Upper lobe of left lung (tissue), 6 donors: Measurements from ENCODE around the gene CSF3. TPM values are rescaled to one million over a fixed set of nuclear protein-coding genes. Genes with fewer than 3 reads are reported as not detected.

Experiments
- ATAC-seq, 2 donors: fragments of 200-7000 bp; cut with Tn5 transposase; one replicate each; pipeline ENCODE4 v1.9.1; 2022; ENCODE audit warnings: mild to moderate bottlenecking in 2 of 2, moderate library complexity in 2 of 2; ENCODE audit not compliant: low FRiP score in 2 of 2
- DNase-seq, 2 donors: peaks; one replicate each; pipeline ENCODE4 v3.0.0-alpha.2; 2019 to 2020
- H3K27ac ChIP-seq, 4 donors: fragments of 200-600 bp; sonication (generic); one replicate each; pipeline ENCODE4 v1.5.1; 2016 to 2019
- H3K27me3 ChIP-seq, 4 donors: fragments of 200-600 bp; sonication (generic); one replicate each; pipeline ENCODE4 v1.5.1; 2017 to 2019
- H3K36me3 ChIP-seq, 4 donors: fragments of 200-600 bp; sonication (generic); one replicate each; pipeline ENCODE4 v1.5.1; 2016 to 2019
- H3K4me1 ChIP-seq, 4 donors: fragments of 200-600 bp; sonication (generic); one replicate each; pipeline ENCODE4 v1.5.1; 2018 to 2019
- H3K4me3 ChIP-seq, 4 donors: fragments of 200-600 bp; sonication (generic); one replicate each; pipeline ENCODE4 v1.5.1; 2017 to 2019; ENCODE audit warnings: mild to moderate bottlenecking in 2 of 4, moderate library complexity in 1 of 4
- H3K9me3 ChIP-seq, 4 donors: fragments of 200-600 bp; sonication (generic); one replicate each; pipeline ENCODE4 v1.5.1; 2018 to 2019
- EP300 ChIP-seq, 4 donors: sonication (generic); formaldehyde crosslinking; IDR thresholded peaks; one replicate each; pipeline ENCODE4 v1.5.1; 2017; ENCODE audit warnings: antibody characterized with exemption in 4 of 4, control low read depth in 2 of 4
- POLR2A ChIP-seq, 4 donors: fragments of 450-650 bp; IDR thresholded peaks; one replicate each; pipeline ENCODE4 v1.5.1; 2016 to 2017; ENCODE audit warnings: antibody characterized with exemption in 4 of 4, mild to moderate bottlenecking in 2 of 4
- POLR2AphosphoS5 ChIP-seq, 2 donors: sonication (generic); formaldehyde crosslinking; IDR thresholded peaks; one replicate each; pipeline ENCODE4 v1.5.1; 2017; ENCODE audit warnings: antibody characterized with exemption in 2 of 2
- WGBS, 2 donors: methylation state at CpG; one replicate each; pipeline ENCODE4 v1.1.5; 2017 to 2018; 5-methylcytosine and 5-hydroxymethylcytosine counted together
- total RNA-seq, 6 donors: library from RNA; depleted of rRNA in 4 of 6; stranded (reverse); fragments of >200 nt in 4 of 6; gene quantifications; one replicate each; pipeline versions ENCODE4 v1.1.0 to v1.2.1, GENCODE V29; 2016 to 2021
- TF ChIP-seq, protein P1 (sequence below), 6 experiments: fragments of 450-650 bp in 4 of 6; fragments of 200-600 bp in 2 of 6; sonication (generic) in 2 of 6; IDR thresholded peaks; one replicate each; pipeline ENCODE4 v1.5.1; 2016 to 2019; ENCODE audit warnings: antibody characterized with exemption in 6 of 6
- donor health status: DM: no; HTN: no; CAD: no; lungs with moderate emphysema.
- donor health status: DM: no; HTN: yes; CAD: no; lungs with severe emphysema.

Gene CSF3
- total RNA-seq, 6 donors from 2014 or later = 1.6 to 14.4 (median 2.7) TPM

DNA sequence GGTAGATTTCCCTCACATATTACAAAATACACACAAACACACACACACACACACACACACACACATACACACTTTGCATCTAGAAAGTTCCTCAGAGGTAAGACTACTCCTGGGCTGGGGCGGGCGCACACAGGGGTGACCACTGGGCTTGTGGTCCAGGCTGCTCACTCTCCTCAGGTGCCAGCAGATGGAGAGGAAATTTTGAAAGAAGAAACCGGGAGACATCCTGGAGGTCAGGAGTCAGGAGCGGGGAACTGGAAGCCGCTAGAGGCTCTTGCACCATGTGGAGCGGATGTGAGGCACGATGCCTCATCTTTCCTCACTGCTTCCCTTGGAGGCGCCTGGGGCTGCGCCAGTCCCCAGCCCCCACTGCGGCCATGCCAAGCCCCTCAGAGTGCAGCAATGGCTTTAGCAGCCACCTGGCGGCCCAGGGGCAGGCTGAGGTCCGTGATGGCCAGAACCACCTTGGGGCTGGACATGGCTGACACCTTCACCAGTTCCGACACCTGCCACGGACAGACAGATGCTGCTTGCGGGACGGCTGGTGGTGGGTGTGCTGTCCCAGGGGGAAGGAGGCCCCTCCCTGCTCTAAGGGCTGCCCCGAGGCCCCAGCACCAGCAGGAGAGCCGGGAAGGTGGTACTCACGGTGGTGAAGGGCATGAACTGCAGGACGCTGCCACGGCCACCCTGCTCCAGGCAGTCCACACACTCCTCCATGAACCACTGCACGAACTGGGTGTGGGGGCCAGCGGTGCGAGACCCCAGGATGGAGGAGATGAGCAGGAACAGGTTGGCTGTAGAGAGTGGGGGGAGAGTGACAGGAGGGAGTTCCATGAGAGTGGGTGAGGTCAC is 4.1 kb downstream of the CSF3 start:
- H3K27me3 ChIP-seq = no peaks in the 10 kb centered on the region
- peaks cover 5 to 42% (median 21%) of the 10 kb centered on the region in 4 donors for H3K36me3 ChIP-seq
- no peaks in the 10 kb centered on the region for H3K9me3 ChIP-seq
- no peak overlapping the region for H3K4me3 ChIP-seq
- H3K27ac ChIP-seq = peak overlapping the region; percentile 25 to 83 (median 76)
- 77% methylated on average over 22 to 24 of the region's 24 CpGs for WGBS, 2 donors
- no peak for ATAC-seq
- TF ChIP-seq POLR2A (IDR thresholded peaks at IDR 0.05) (no peak), POLR2AphosphoS5 (IDR thresholded peaks at IDR 0.05) (peak in 1 of 2 donors; percentile 12)
- peaks cover 90 to 98% (median 94%) of the 10 kb centered on the region in 4 donors for H3K4me1 ChIP-seq
- peak in 1 of 2 donors; percentile 78 for DNase-seq

DNA sequence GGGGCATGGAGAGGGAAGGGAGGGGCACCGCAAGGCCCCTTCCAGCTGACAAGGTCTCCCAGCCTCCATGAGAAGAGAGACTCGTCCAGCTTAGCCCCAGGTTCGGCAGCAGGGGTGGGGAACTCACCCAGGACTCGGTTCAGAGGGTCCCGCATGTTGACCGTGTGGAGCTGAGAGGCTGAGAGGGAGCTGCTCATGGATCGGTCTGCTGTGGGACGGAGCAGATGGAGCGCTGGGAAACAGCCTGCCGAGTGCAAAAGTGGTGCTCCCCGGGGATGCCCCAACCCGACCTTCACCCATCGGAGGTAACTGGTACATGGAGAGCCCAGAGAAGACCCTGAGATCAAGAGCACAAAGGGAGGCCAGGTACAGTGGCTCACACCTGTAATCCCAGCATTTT is 4.9 kb downstream of the CSF3 start:
- no peak overlapping the region for H3K4me3 ChIP-seq
- DNase-seq (no peak), ATAC-seq (no peak)
- peaks cover 5 to 46% (median 23%) of the 10 kb centered on the region in 4 donors for H3K36me3 ChIP-seq
- H3K27me3 ChIP-seq = no peaks in the 10 kb centered on the region
- peaks cover 90 to 98% (median 93%) of the 10 kb centered on the region in 4 donors for H3K4me1 ChIP-seq
- H3K9me3 ChIP-seq = no peaks in the 10 kb centered on the region
- H3K27ac ChIP-seq = peak overlapping the region in 3 of 4 donors; percentile 8 to 83 (median 83)
- 94 to 98% methylated on average over 10 to 11 of the region's 13 CpGs for WGBS, 2 donors
- TF ChIP-seq, protein P1, sequence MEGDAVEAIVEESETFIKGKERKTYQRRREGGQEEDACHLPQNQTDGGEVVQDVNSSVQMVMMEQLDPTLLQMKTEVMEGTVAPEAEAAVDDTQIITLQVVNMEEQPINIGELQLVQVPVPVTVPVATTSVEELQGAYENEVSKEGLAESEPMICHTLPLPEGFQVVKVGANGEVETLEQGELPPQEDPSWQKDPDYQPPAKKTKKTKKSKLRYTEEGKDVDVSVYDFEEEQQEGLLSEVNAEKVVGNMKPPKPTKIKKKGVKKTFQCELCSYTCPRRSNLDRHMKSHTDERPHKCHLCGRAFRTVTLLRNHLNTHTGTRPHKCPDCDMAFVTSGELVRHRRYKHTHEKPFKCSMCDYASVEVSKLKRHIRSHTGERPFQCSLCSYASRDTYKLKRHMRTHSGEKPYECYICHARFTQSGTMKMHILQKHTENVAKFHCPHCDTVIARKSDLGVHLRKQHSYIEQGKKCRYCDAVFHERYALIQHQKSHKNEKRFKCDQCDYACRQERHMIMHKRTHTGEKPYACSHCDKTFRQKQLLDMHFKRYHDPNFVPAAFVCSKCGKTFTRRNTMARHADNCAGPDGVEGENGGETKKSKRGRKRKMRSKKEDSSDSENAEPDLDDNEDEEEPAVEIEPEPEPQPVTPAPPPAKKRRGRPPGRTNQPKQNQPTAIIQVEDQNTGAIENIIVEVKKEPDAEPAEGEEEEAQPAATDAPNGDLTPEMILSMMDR (IDR thresholded peaks at IDR 0.05) = no peak
- TF ChIP-seq POLR2A (IDR thresholded peaks at IDR 0.05) (no peak), POLR2AphosphoS5 (IDR thresholded peaks at IDR 0.05) (no peak), EP300 (IDR thresholded peaks at IDR 0.05) (no peak)

DNA sequence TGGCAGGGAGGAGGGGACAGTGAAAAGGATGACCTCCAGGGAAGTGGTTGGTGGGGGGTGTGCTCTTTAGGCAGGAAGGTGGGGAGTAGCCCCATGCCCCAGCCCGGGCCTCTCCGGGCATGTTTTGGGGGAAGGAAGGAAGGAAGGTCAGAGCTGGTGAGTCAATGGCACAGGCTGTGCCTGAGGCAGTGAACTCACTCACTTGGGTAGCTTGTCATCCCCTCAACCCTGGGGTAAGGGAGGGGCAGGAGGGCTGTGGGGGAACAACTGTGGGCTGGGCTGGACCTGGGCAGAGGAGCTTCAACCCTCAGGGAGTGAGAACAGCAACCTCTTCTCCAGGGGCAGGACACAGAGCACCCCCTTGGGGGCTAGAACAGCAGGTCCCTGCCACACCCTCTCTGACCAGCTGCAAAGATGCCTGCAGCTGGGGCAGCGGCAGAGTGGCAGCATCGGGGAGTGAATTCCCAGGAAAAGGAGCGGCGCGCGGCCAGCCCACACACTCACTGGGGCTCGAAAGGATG is 6.3 kb downstream of the CSF3 start:
- Histone ChIP-seq H3K9me3 (no peaks in the 10 kb centered on the region), H3K27me3 (no peaks in the 10 kb centered on the region), H3K4me3 (peak overlapping the region in 1 of 4 donors; percentile 20), H3K36me3 (peaks cover 5 to 58% (median 28%) of the 10 kb centered on the region in 4 donors), H3K4me1 (peaks cover 90 to 98% (median 93%) of the 10 kb centered on the region in 4 donors), H3K27ac (peak overlapping the region; percentile 69 to 83 (median 79))
- ATAC-seq (no peak), DNase-seq (peak; percentile 55 to 74)
- peak; percentile 13 to 37 for TF ChIP-seq POLR2AphosphoS5 (IDR thresholded peaks at IDR 0.05)
- TF ChIP-seq POLR2A (IDR thresholded peaks at IDR 0.05) = no peak
- TF ChIP-seq EP300 (IDR thresholded peaks at IDR 0.05) = peak in 2 of 4 donors; percentile 28 to 54
- 69 to 71% methylated on average over 9 of the region's 9 CpGs for WGBS, 2 donors

DNA sequence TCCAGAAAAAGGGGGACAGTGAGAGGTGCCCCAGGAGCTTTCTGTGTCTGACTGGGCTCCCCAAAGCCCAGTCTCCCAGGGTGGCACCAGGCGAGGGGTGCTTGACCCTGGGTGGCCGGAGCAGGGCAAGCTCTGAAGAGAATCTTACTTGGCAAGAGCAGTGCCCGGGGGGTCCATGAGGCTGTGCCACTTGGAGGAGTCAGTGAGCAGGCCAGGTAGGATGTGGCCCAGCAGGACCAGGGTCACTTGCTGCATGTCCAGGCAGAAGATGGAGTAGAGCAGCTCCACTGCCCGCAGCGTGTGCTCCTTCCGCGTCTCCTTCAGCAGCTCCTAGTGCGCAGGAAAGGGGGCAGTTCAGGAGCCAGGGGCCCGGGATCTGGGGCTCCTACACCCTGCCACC is 7.3 kb downstream of the CSF3 start:
- H3K27ac ChIP-seq = peak overlapping the region; percentile 69 to 83 (median 79)
- peaks cover 5 to 60% (median 29%) of the 10 kb centered on the region in 4 donors for H3K36me3 ChIP-seq
- TF ChIP-seq EP300 (IDR thresholded peaks at IDR 0.05) (no peak), POLR2A (IDR thresholded peaks at IDR 0.05) (no peak), POLR2AphosphoS5 (IDR thresholded peaks at IDR 0.05) (no peak)
- TF ChIP-seq, protein P1 (IDR thresholded peaks at IDR 0.05) = no peak
- WGBS, 2 donors = 89% methylated on average over 8 of the region's 9 CpGs; no CpG with 5 or more reads in 1 of the 2 donors
- ATAC-seq (no peak), DNase-seq (no peak)
- no peaks in the 10 kb centered on the region for H3K27me3 ChIP-seq
- H3K4me1 ChIP-seq = peaks cover 86 to 97% (median 89%) of the 10 kb centered on the region in 4 donors
- no peaks in the 10 kb centered on the region for H3K9me3 ChIP-seq
- H3K4me3 ChIP-seq = peak overlapping the region in 2 of 4 donors; percentile 2 to 20

DNA sequence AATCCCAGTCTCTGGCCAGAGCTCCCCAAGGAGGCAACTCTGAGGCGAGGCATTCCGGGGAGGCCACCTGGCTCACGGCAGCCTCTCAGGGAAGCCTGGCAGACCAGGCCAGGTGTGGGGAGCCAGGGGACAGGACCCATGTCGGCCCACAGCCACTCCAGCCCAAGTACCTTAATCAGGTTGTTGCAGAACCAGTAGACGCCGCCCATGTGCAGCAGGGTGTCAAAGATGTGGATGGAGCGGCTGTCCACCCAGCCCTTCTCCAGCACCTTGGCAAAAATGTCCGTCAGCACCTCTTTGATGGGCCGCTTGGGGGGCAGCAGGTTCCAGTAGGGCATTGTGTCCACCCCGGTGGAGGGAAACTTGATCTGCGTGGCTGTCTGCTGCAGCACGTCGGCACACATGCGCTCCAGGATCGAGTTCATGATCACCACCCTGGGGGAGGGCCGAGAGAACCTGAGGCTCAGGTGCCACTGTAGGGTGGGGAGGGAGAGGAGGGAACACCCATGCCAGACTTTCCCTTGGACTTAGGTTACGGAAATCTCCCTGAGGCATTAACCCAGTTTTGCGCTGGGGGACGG is 7.8 kb downstream of the CSF3 start:
- no peak for TF ChIP-seq EP300 (IDR thresholded peaks at IDR 0.05)
- TF ChIP-seq, protein P1 (IDR thresholded peaks at IDR 0.05) = peak in 1 of 6 experiments; percentile 5
- TF ChIP-seq POLR2AphosphoS5 (IDR thresholded peaks at IDR 0.05) = no peak
- TF ChIP-seq POLR2A (IDR thresholded peaks at IDR 0.05) = peak in 1 of 4 donors; percentile 11
- Histone ChIP-seq H3K4me1 (peaks cover 81 to 92% (median 84%) of the 10 kb centered on the region in 4 donors), H3K36me3 (peaks cover 5 to 65% (median 32%) of the 10 kb centered on the region in 4 donors), H3K4me3 (peak overlapping the region in 2 of 4 donors; percentile 2 to 20), H3K9me3 (no peaks in the 10 kb centered on the region), H3K27ac (peak overlapping the region; percentile 69 to 83 (median 79)), H3K27me3 (no peaks in the 10 kb centered on the region)
- 52 to 64% methylated on average over 4 to 19 of the region's 19 CpGs for WGBS, 2 donors
- DNase-seq (peak; percentile 57 to 85), ATAC-seq (peak in 1 of 2 donors; percentile 45)
